Calu3 (cell line): ENCODE results near the gene PPP4R4. TPM values are rescaled to one million over a fixed set of nuclear protein-coding genes. Genes with fewer than 3 reads are reported as not detected.

Experiments used
- BruUV-seq: library from RNA; stranded (reverse); fragments of 400-500 nt; replicated peaks from 2 replicates; lab custom pipeline; 2021; lab: Mats Ljungman, UMichigan
- CTCF ChIA-PET: fragments of 300-600 bp; sonication (Branson Sonifier 250); formaldehyde crosslinking; loops from one replicate; lab custom pipeline; 2022; ENCODE audit warnings: antibody characterized with exemption; lab: Charles Lee
- DNase-seq: peaks from one replicate; pipeline ENCODE4 v3.0.0; 2022
- H3K27ac Mint-ChIP-seq: one replicate; pipeline ENCODE4 v1.8.0; 2022; ENCODE audit warnings: mixed read lengths; ENCODE audit not compliant: unreplicated experiment
- H3K27me3 Mint-ChIP-seq: one replicate; pipeline ENCODE4 v1.8.0; 2022; ENCODE audit warnings: mixed read lengths; ENCODE audit not compliant: unreplicated experiment
- H3K36me3 Mint-ChIP-seq: one replicate; pipeline ENCODE4 v1.8.0; 2022; ENCODE audit warnings: mild to moderate bottlenecking, moderate library complexity, mixed read lengths; ENCODE audit not compliant: insufficient read depth, unreplicated experiment
- H3K4me1 Mint-ChIP-seq: one replicate; pipeline ENCODE4 v1.8.0; 2022; ENCODE audit warnings: mild to moderate bottlenecking, low read depth, mixed read lengths; ENCODE audit not compliant: unreplicated experiment
- H3K4me3 Mint-ChIP-seq: one replicate; pipeline ENCODE4 v1.8.0; 2022; ENCODE audit warnings: mild to moderate bottlenecking, low read depth, moderate library complexity, mixed read lengths; ENCODE audit not compliant: unreplicated experiment
- H3K9me3 Mint-ChIP-seq: one replicate; pipeline ENCODE4 v1.8.0; 2022; ENCODE audit warnings: low read depth, mixed read lengths; ENCODE audit not compliant: unreplicated experiment
- intact Hi-C: fragments of 100-400 bp; cut with micrococcal nuclease; formaldehyde crosslinking; loops from one replicate; pipeline ENCODE4 v1.10.0; 2022; ENCODE audit not compliant: unreplicated experiment
- total RNA-seq: library from RNA; stranded (reverse); gene quantifications from 2 replicates; pipeline ENCODE4 v1.2.3, GENCODE V29; 2022
- TF ChIP-seq, protein P1 (sequence below): fragments of 200-600 bp; IDR thresholded peaks from one replicate; pipeline ENCODE4 v1.8.0; 2022; ENCODE audit warnings: antibody characterized with exemption; ENCODE audit not compliant: unreplicated experiment

PPP4R4 gene
- total RNA-seq, 1 experiment from 2014 or later: 0.78 TPM

DNA sequence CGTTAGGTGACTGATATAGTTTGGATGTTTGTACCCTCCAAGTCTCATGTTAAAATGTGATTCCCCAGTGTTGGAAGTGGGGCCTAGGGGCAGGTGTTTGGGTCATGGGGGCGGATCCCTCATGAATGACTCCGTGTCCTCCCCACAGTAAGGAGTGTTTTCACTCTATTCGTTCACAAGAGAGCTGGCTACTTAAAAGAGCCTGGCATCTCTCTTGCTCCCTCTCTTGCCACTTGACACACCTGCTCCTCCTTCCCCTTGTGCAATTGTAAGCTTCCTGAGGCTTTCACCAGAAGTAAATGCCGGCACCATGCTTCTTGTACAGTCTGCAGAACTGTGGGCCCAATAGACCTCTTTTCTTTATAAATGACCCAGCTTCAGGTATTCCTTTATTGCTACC, 47.3 kb upstream of the PPP4R4 start:
- H3K36me3 Mint-ChIP-seq: peaks cover 17% of the 10 kb centered on the region
- H3K9me3 Mint-ChIP-seq: peaks cover 2% of the 10 kb centered on the region
- no peaks in the 10 kb centered on the region for H3K27me3 Mint-ChIP-seq
- TF ChIP-seq, protein P1, sequence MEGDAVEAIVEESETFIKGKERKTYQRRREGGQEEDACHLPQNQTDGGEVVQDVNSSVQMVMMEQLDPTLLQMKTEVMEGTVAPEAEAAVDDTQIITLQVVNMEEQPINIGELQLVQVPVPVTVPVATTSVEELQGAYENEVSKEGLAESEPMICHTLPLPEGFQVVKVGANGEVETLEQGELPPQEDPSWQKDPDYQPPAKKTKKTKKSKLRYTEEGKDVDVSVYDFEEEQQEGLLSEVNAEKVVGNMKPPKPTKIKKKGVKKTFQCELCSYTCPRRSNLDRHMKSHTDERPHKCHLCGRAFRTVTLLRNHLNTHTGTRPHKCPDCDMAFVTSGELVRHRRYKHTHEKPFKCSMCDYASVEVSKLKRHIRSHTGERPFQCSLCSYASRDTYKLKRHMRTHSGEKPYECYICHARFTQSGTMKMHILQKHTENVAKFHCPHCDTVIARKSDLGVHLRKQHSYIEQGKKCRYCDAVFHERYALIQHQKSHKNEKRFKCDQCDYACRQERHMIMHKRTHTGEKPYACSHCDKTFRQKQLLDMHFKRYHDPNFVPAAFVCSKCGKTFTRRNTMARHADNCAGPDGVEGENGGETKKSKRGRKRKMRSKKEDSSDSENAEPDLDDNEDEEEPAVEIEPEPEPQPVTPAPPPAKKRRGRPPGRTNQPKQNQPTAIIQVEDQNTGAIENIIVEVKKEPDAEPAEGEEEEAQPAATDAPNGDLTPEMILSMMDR: no peak
- no peak overlapping the region for H3K4me3 Mint-ChIP-seq
- H3K4me1 Mint-ChIP-seq: peaks cover 25% of the 10 kb centered on the region
- H3K27ac Mint-ChIP-seq: no peak overlapping the region
- CTCF ChIA-PET: no interaction called here
- intact Hi-C loops: no loop called here
- BruUV-seq: no TSS peak
- DNase-seq: no peak

DNA sequence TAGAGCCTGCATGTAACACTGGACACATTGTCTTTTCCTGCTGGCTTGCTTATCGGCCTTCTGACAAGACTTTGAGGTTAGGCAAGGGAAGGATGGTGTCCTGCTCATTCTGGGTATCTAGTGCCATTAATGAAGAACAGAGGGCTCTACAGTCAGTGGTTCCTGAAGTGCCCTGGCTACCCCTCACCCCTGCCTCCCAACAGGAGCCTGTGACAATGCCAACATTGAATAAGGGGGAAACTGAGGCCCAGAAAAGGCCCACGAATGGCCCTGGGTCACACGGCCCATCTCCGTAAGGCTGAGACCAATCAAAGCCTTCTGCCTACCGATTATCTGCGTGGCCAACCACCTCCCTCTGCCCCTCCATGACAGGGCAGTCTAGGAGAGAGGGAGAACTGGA, 46.8 kb upstream of the PPP4R4 start:
- intact Hi-C loops: no loop called here
- peaks cover 2% of the 10 kb centered on the region for H3K9me3 Mint-ChIP-seq
- TF ChIP-seq, protein P1: no peak
- peaks cover 25% of the 10 kb centered on the region for H3K4me1 Mint-ChIP-seq
- H3K27ac Mint-ChIP-seq: no peak overlapping the region
- CTCF ChIA-PET: no interaction called here
- BruUV-seq: no TSS peak
- H3K27me3 Mint-ChIP-seq: no peaks in the 10 kb centered on the region
- no peak for DNase-seq
- peaks cover 17% of the 10 kb centered on the region for H3K36me3 Mint-ChIP-seq
- no peak overlapping the region for H3K4me3 Mint-ChIP-seq

DNA sequence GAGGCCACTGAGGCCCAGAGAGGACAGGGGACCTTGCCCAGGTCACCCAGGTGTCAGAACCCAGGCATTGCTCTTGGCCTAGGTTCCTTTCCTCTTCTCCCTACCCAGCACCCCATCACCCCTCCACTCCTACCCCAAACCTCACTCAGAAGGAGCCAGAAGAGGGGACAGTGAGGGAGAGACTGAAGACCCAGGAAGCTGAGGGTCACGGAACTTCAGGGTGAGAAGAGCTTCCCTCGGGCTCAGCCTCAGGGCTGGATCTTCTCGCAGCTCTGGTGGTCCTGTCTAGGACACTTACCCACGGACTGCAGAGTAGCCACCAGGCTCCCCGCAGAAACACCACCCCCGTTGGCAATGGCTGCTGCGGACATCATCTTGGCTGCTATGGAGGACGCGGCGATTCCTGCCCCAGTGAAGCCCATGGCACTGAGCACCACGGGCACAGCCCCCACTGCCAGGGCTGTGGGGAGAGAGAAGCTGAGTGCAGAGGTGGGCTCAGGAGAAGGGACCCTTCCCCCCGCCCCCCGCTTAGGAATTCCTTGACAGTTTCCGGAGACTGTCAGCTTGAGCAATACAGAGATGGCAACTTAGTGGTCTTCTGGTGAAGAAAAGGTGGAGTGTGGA, 45.8 kb upstream of the PPP4R4 start:
- CTCF ChIA-PET: interaction anchor here (0.6 to 1.0 kb wide), 2 partner anchors 31 to 92 kb away, joined by 3 to 7 read pairs; no protein-coding TSS in a partner anchor
- TF ChIP-seq, protein P1: no peak
- Mint-ChIP-seq H3K27ac (no peak overlapping the region), H3K36me3 (peaks cover 17% of the 10 kb centered on the region), H3K27me3 (no peaks in the 10 kb centered on the region), H3K4me1 (peaks cover 22% of the 10 kb centered on the region), H3K9me3 (no peaks in the 10 kb centered on the region), H3K4me3 (peak overlapping the region; percentile 86)
- no peak for DNase-seq
- intact Hi-C loops: no loop called here
- BruUV-seq: no TSS peak

DNA sequence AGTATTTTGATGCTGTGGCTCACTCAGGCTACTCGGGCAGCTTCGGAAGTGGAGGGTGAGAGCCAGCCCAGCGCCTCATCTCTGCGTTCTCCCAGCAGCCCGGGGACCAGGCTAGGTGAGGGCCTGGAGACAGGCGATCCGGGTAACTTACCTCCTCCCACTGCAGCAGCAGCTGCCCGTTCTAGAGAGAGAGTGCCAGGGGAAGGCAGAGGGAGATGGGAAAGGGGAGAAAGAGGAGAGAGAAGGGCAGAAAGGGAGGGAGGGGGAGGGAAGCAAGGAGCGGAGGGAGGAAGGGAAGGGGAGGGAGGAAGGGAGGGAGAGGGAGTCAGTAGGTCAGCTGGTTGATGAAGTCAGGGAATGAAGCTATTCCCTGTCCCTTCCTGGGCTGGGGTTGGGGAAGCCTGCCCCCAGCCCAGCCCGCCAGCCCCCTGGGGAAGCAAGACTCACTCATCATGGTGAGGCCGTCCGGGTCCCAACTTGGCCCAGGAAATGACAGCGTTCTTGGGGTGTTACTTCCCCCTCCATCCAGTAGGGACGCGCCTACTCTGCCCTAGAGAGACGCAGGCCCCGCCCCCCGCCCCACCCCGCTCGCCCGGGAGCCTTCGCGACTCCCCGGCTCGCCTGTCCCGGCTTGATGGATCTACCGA, 44.9 kb upstream of the PPP4R4 start, which contains the start of gene IFI27L2:
Gene IFI27L2 (minus strand): TSS at position 494 of the 647 bp plus-strand sequence. CDS start 40 bp downstream, at position 454.
- Mint-ChIP-seq H3K9me3 (no peaks in the 10 kb centered on the region), H3K27me3 (no peaks in the 10 kb centered on the region), H3K36me3 (peaks cover 17% of the 10 kb centered on the region), H3K27ac (peak within 1 kb of the TSS; percentile 37), H3K4me1 (peaks cover 14% of the 10 kb centered on the region), H3K4me3 (peak within 1 kb of the TSS; percentile 86)
- intact Hi-C loops: no loop called here
- CTCF ChIA-PET: interaction anchor here (0.6 to 1.0 kb wide), 7 partner anchors 31 to 691 kb away, joined by 3 to 7 read pairs (median 3); no protein-coding TSS in a partner anchor
- TF ChIP-seq, protein P1: peak; percentile 46
- DNase-seq: peak; percentile 59
- no TSS peak for BruUV-seq
